22Rv1 (cell line): ENCODE results near the gene VPS11.

ENCODE experiments used
- ZFX ChIP-seq: fragments of 450-650 bp; IDR thresholded peaks from 2 replicates; pipeline ENCODE4 v1.6.1; 2017; ENCODE audit warnings: antibody characterized with exemption, borderline replicate concordance
- TF ChIP-seq, protein P1 (sequence below): fragments of 450-650 bp; IDR thresholded peaks from 2 replicates; pipeline ENCODE4 v1.5.1; 2017; ENCODE audit warnings: mild to moderate bottlenecking

DNA sequence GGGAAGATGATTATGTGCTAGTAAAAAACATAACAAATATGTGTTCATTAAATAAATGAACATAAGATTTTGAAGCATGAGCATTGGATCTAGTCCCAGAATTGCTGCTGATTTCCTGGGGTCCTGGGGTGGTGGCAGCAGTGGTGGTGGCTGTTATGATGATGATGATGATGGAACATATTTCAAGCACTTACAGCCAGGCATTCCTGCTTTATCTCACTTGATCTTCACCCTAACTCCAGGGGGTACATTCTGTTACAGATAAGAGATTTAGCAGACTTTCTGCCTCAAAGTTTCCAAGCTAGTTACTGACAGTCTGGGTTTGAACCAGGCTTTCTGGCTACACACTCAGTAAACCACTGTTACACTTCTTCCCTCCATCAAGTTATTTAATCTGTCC, 43.9 kb upstream of the VPS11 start:
- TF ChIP-seq, protein P1, sequence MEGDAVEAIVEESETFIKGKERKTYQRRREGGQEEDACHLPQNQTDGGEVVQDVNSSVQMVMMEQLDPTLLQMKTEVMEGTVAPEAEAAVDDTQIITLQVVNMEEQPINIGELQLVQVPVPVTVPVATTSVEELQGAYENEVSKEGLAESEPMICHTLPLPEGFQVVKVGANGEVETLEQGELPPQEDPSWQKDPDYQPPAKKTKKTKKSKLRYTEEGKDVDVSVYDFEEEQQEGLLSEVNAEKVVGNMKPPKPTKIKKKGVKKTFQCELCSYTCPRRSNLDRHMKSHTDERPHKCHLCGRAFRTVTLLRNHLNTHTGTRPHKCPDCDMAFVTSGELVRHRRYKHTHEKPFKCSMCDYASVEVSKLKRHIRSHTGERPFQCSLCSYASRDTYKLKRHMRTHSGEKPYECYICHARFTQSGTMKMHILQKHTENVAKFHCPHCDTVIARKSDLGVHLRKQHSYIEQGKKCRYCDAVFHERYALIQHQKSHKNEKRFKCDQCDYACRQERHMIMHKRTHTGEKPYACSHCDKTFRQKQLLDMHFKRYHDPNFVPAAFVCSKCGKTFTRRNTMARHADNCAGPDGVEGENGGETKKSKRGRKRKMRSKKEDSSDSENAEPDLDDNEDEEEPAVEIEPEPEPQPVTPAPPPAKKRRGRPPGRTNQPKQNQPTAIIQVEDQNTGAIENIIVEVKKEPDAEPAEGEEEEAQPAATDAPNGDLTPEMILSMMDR = no peak
- no peak for TF ChIP-seq ZFX
